IMR-90 (cell line): ENCODE data around the gene HIF1A. TPM values are rescaled to one million over a fixed set of nuclear protein-coding genes. Genes with fewer than 3 reads are reported as not detected.

Source experiments
- ATAC-seq: fragments of 200-7000 bp; cut with Tn5 transposase; 2 replicates; pipeline ENCODE4 v1.9.1; 2020; ENCODE audit warnings: low read depth, mild to moderate bottlenecking, moderate library complexity
- BruUV-seq: library from RNA; stranded (reverse); fragments of 400-500 nt; replicated peaks from 2 replicates; lab custom pipeline; 2021; lab: Mats Ljungman, UMichigan
- CTCF ChIA-PET: fragments of 300-600 bp; formaldehyde crosslinking; extraction: SDS; loops from one replicate; lab custom pipeline; 2021; ENCODE audit warnings: antibody characterized with exemption; lab: Yijun Ruan, JAX
- POLR2A ChIA-PET: fragments of 300-600 bp; sonication (Branson Sonifier 250); formaldehyde crosslinking; loops from one replicate; lab custom pipeline; 2022; ENCODE audit warnings: antibody characterized with exemption; ENCODE audit not compliant: unreplicated experiment; lab: Charles Lee
- DNase-seq: peaks from one replicate; pipeline ENCODE4 v3.0.0; 2013
- H2AFZ ChIP-seq: replicated peaks from 2 replicates; pipeline ENCODE3; 2013; ENCODE audit warnings: low read length, mild to moderate bottlenecking; ENCODE audit not compliant: poor library complexity
- H2AK5ac ChIP-seq: 2 replicates; pipeline ENCODE4 v1.6.1; 2013; ENCODE audit warnings: low read depth, low read length, inconsistent platforms
- H2AK9ac ChIP-seq: replicated peaks from 2 replicates; pipeline ENCODE3; 2013; ENCODE audit warnings: mild to moderate bottlenecking, low read depth, low read length, moderate library complexity; ENCODE audit not compliant: poor library complexity
- H2BK120ac ChIP-seq: 2 replicates; pipeline ENCODE4 v1.6.1; 2013; ENCODE audit warnings: low read depth, low read length, inconsistent platforms
- H2BK15ac ChIP-seq: 3 replicates; pipeline ENCODE4 v1.6.1; 2013; ENCODE audit warnings: low read depth, low read length, inconsistent platforms
- H2BK20ac ChIP-seq: 2 replicates; pipeline ENCODE4 v1.6.1; 2013; ENCODE audit warnings: low read depth, mild to moderate bottlenecking, inconsistent platforms, low read length, moderate library complexity
- H2BK5ac ChIP-seq: 2 replicates; pipeline ENCODE4 v1.6.1; 2013; ENCODE audit warnings: mild to moderate bottlenecking, low read depth, low read length, inconsistent platforms; ENCODE audit not compliant: poor library complexity, severe bottlenecking
- H3K14ac ChIP-seq: replicated peaks from 2 replicates; pipeline ENCODE4 v1.6.1; 2013; ENCODE audit warnings: low read depth, low read length, inconsistent platforms
- H3K18ac ChIP-seq: 2 replicates; pipeline ENCODE4 v1.6.1; 2013; ENCODE audit warnings: low read depth, low read length, control low read depth
- H3K23ac ChIP-seq: 2 replicates; pipeline ENCODE4 v1.6.1; 2013; ENCODE audit warnings: low read depth, low read length, inconsistent platforms
- H3K27ac ChIP-seq: 2 replicates; pipeline ENCODE4 v1.5.1; 2013; ENCODE audit warnings: mild to moderate bottlenecking, control low read depth, low read length; ENCODE audit not compliant: insufficient read depth
- H3K27me3 ChIP-seq: 2 replicates; pipeline ENCODE4 v1.6.1; 2013; ENCODE audit warnings: low read length; ENCODE audit not compliant: control insufficient read depth, insufficient read depth
- H3K36me3 ChIP-seq: 2 replicates; pipeline ENCODE4 v1.6.1; 2013; ENCODE audit warnings: low read length, mixed read lengths; ENCODE audit not compliant: control insufficient read depth, insufficient read depth
- H3K4ac ChIP-seq: 2 replicates; pipeline ENCODE4 v1.6.1; 2013; ENCODE audit warnings: low read depth, low read length, inconsistent platforms
- H3K4me1 ChIP-seq: 2 replicates; pipeline ENCODE4 v1.6.1; 2013; ENCODE audit warnings: low read length, mixed read lengths; ENCODE audit not compliant: control insufficient read depth, insufficient read depth
- H3K4me2 ChIP-seq: 2 replicates; pipeline ENCODE4 v1.6.1; 2013; ENCODE audit warnings: low read depth, mild to moderate bottlenecking, control low read depth, low read length, moderate library complexity
- H3K4me3 ChIP-seq: 2 replicates; pipeline ENCODE4 v1.5.1; 2013; ENCODE audit warnings: low read depth, mild to moderate bottlenecking, control low read depth, low read length, moderate library complexity; ENCODE audit not compliant: insufficient read depth
- H3K56ac ChIP-seq: 2 replicates; pipeline ENCODE4 v1.6.1; 2013; ENCODE audit warnings: low read length, inconsistent platforms; ENCODE audit not compliant: insufficient read depth; ENCODE audit errors: extremely low read depth
- H3K79me1 ChIP-seq, 2 experiments: 2 replicates each; pipeline ENCODE4 v1.6.1; 2013; ENCODE audit warnings: low read length in 2 of 2, inconsistent platforms in 1 of 2, low read depth in 1 of 2
- H3K9ac ChIP-seq: 2 replicates; pipeline ENCODE4 v1.6.1; 2013; ENCODE audit warnings: low read depth, low read length, control low read depth
- H3K9me1 ChIP-seq: 2 replicates; pipeline ENCODE4 v1.6.1; 2013; ENCODE audit warnings: low read length, inconsistent platforms; ENCODE audit not compliant: insufficient read depth
- H3K9me3 ChIP-seq: 2 replicates; pipeline ENCODE4 v1.6.1; 2013; ENCODE audit warnings: low read length; ENCODE audit not compliant: control insufficient read depth, insufficient read depth
- H4K20me1 ChIP-seq: 2 replicates; pipeline ENCODE4 v1.6.1; 2013; ENCODE audit warnings: low read length, inconsistent platforms; ENCODE audit not compliant: insufficient read depth
- H4K5ac ChIP-seq: 2 replicates; pipeline ENCODE4 v1.6.1; 2013; ENCODE audit warnings: mild to moderate bottlenecking, low read depth, low read length, control low read depth
- H4K8ac ChIP-seq, 2 experiments: 2 replicates each; pipeline ENCODE4 v1.6.1; 2013; ENCODE audit warnings: low read depth in 2 of 2, low read length in 2 of 2, control low read depth in 1 of 2, inconsistent platforms in 1 of 2
- H4K91ac ChIP-seq: 2 replicates; pipeline ENCODE4 v1.6.1; 2013; ENCODE audit warnings: low read depth, low read length, inconsistent platforms; ENCODE audit not compliant: insufficient read depth
- BHLHE40 ChIP-seq: fragments of 150-350 bp; IDR thresholded peaks from 2 replicates; pipeline ENCODE4 v1.6.1; 2016; ENCODE audit warnings: mild to moderate bottlenecking, low read depth, low read length
- CEBPB ChIP-seq: IDR thresholded peaks from 2 replicates; pipeline ENCODE4 v1.6.1; 2012; ENCODE audit warnings: low read depth, low read length, improper control_type of control experiment
- CHD1 ChIP-seq: IDR thresholded peaks from 2 replicates; pipeline ENCODE4 v1.6.1; 2012; ENCODE audit warnings: low read depth, low read length, improper control_type of control experiment
- ELK1 ChIP-seq: fragments of 150-350 bp; IDR thresholded peaks from 2 replicates; pipeline ENCODE4 v1.6.1; 2016; ENCODE audit warnings: low read depth, mild to moderate bottlenecking, low read length, moderate library complexity, borderline replicate concordance
- FOS ChIP-seq: fragments of 150-350 bp; IDR thresholded peaks from 2 replicates; pipeline ENCODE4 v1.6.1; 2016; ENCODE audit warnings: low read depth, low read length
- MAFK ChIP-seq: IDR thresholded peaks from 2 replicates; pipeline ENCODE4 v1.6.1; 2012; ENCODE audit warnings: low read depth, low read length, improper control_type of control experiment
- MAZ ChIP-seq: IDR thresholded peaks from 2 replicates; pipeline ENCODE4 v1.6.1; 2012; ENCODE audit warnings: low read depth, mild to moderate bottlenecking, low read length, improper control_type of control experiment, moderate library complexity, borderline replicate concordance
- MXI1 ChIP-seq: IDR thresholded peaks from 2 replicates; pipeline ENCODE4 v1.6.1; 2012; ENCODE audit warnings: low read depth, mild to moderate bottlenecking, low read length, moderate library complexity, borderline replicate concordance
- NFE2L2 ChIP-seq: fragments of 150-350 bp; IDR thresholded peaks from 2 replicates; pipeline ENCODE4 v1.6.1; 2016; ENCODE audit warnings: low read depth, mild to moderate bottlenecking, low read length
- POLR2A ChIP-seq: IDR thresholded peaks from 2 replicates; pipeline ENCODE4 v1.6.1; 2012; ENCODE audit warnings: mild to moderate bottlenecking, low read depth, low read length
- RAD21 ChIP-seq: IDR thresholded peaks from 2 replicates; pipeline ENCODE4 v1.6.1; 2012; ENCODE audit warnings: low read length, improper control_type of control experiment
- RCOR1 ChIP-seq: IDR thresholded peaks from 2 replicates; pipeline ENCODE4 v1.6.1; 2012; ENCODE audit warnings: mild to moderate bottlenecking, low read length, improper control_type of control experiment; ENCODE audit not compliant: insufficient replicate concordance
- RFX5 ChIP-seq: IDR thresholded peaks from 2 replicates; pipeline ENCODE4 v1.8.0; 2012; ENCODE audit warnings: low read depth, mild to moderate bottlenecking, low read length, moderate library complexity
- SMC3 ChIP-seq: fragments of 150-350 bp; IDR thresholded peaks from 2 replicates; pipeline ENCODE4 v1.6.1; 2016; ENCODE audit warnings: low read depth, mild to moderate bottlenecking, antibody characterized with exemption, low read length, moderate library complexity
- USF2 ChIP-seq: fragments of 150-350 bp; IDR thresholded peaks from 2 replicates; pipeline ENCODE4 v1.6.1; 2017; ENCODE audit warnings: mild to moderate bottlenecking, antibody characterized with exemption, low read length, low read depth
- WGBS, 2 experiments: methylation state at CpG; one replicate each; pipeline versions ENCODE4 v1.1.5 to v1.1.7; 2013; ENCODE audit warnings: missing lambda C conversion rate in 2 of 2; ENCODE audit not compliant: insufficient read length in 1 of 2; ENCODE audit errors: extremely low coverage in 2 of 2; 5-methylcytosine and 5-hydroxymethylcytosine counted together
- dilution Hi-C: fragments of 300-500 bp; cut with HindIII; formaldehyde crosslinking; loops from one replicate; pipeline ENCODE4 v1.14.3; 2018; ENCODE audit warnings: low sequenced_read_pairs; ENCODE audit not compliant: unreplicated experiment
- in situ Hi-C: fragments of 300-500 bp; cut with MboI; formaldehyde crosslinking; loops from 3 replicates; pipeline ENCODE4 v1.14.3; 2019; ENCODE audit warnings: low sequenced_read_pairs, inconsistent platforms, mixed read lengths
- intact Hi-C: fragments of 100-400 bp; cut with micrococcal nuclease; formaldehyde crosslinking; loops from 2 replicates; pipeline ENCODE4 v1.10.0; 2022
- polyA plus RNA-seq, 3 experiments: library from polyadenylated mRNA; depleted of rRNA; stranded (reverse); fragments of >200 nt; gene quantifications; 2 replicates each; pipeline ENCODE4 v1.2.3, GENCODE V29; 2012; ENCODE audit warnings: low replicate concordance in 1 of 3
- total RNA-seq: library from RNA; depleted of rRNA; stranded (reverse); fragments of >200 nt; gene quantifications from 2 replicates; pipeline ENCODE4 v1.2.3, GENCODE V29; 2012
- TF ChIP-seq, protein P1 (sequence below): conservative IDR thresholded peaks from 2 replicates; pipeline ENCODE4 v1.5.1; 2012; ENCODE audit warnings: mild to moderate bottlenecking, low read depth, low read length, improper control_type of control experiment

HIF1A gene
- total and polyA plus RNA-seq, 2 of the 4 experiments (the other 2 are of a cell fraction): 128 to 301 TPM

DNA sequence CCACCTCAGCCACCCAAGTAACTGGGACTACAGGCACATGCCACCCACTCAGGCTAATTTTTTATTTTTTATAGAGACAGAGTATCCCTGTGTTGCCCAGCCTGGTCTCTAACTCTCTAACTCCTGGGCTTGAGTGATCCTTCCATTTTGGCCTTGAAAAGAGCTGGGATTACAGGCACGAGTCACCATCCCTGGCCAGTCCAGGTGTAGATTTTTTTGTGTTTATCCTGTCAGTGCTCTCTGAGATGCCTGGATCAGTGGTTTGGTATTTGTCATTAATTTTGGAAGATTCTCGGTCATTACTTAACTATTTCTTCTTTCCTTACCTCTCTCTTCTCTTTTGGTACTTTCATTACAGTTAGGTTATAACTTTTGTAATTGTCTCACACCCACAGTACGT lies 5.3 kb upstream of the HIF1A start:
- ATAC-seq (no peak), DNase-seq (peak; percentile 46)
- in situ Hi-C loops: no loop called here
- H3K4me3 ChIP-seq: no peak overlapping the region
- no peak overlapping the region for H4K5ac ChIP-seq
- no peaks in the 10 kb centered on the region for H4K20me1 ChIP-seq
- POLR2A ChIA-PET: no interaction called here
- H3K4me2 ChIP-seq: no peak overlapping the region
- peak overlapping the region; percentile 7; the same call in 1 of the 2 replicates for H4K91ac ChIP-seq
- H2AK9ac ChIP-seq: no peak overlapping the region
- H2BK5ac ChIP-seq: no peak overlapping the region
- dilution Hi-C loops: no loop called here
- H3K36me3 ChIP-seq: no peaks in the 10 kb centered on the region
- H2BK20ac ChIP-seq: no peak overlapping the region
- H2AK5ac ChIP-seq: no peak overlapping the region
- H2AFZ ChIP-seq: no peak overlapping the region
- no peak overlapping the region for H3K23ac ChIP-seq
- H3K9ac ChIP-seq: no peak overlapping the region
- no peak overlapping the region for H2BK15ac ChIP-seq
- no peaks in the 10 kb centered on the region; a peak in 1 of 4 replicates for H3K79me1 ChIP-seq
- no peaks in the 10 kb centered on the region for H3K9me1 ChIP-seq
- BruUV-seq: no TSS peak
- no peak overlapping the region for H3K18ac ChIP-seq
- no peaks in the 10 kb centered on the region; the same call in none of the 2 replicates for H3K4me1 ChIP-seq
- no peaks in the 10 kb centered on the region for H3K9me3 ChIP-seq
- no peaks in the 10 kb centered on the region for H3K27me3 ChIP-seq
- CTCF ChIA-PET: no interaction called here
- H3K56ac ChIP-seq: no peak overlapping the region
- no peak overlapping the region for H3K4ac ChIP-seq
- no peak overlapping the region for H3K14ac ChIP-seq
- no CpG with 5 or more reads among the region's 3 CpGs for WGBS, 2 experiments
- no peak overlapping the region for H2BK120ac ChIP-seq
- intact Hi-C loops: no loop called here
- no peak overlapping the region for H4K8ac ChIP-seq
- TF ChIP-seq MAZ (no peak), FOS (no peak), MAFK (no peak), USF2 (no peak), POLR2A (no peak), ELK1 (no peak), MXI1 (no peak), NFE2L2 (no peak), RCOR1 (no peak), CEBPB (no peak), BHLHE40 (no peak), SMC3 (no peak), CHD1 (no peak), RFX5 (no peak), RAD21 (no peak)
- TF ChIP-seq, protein P1, sequence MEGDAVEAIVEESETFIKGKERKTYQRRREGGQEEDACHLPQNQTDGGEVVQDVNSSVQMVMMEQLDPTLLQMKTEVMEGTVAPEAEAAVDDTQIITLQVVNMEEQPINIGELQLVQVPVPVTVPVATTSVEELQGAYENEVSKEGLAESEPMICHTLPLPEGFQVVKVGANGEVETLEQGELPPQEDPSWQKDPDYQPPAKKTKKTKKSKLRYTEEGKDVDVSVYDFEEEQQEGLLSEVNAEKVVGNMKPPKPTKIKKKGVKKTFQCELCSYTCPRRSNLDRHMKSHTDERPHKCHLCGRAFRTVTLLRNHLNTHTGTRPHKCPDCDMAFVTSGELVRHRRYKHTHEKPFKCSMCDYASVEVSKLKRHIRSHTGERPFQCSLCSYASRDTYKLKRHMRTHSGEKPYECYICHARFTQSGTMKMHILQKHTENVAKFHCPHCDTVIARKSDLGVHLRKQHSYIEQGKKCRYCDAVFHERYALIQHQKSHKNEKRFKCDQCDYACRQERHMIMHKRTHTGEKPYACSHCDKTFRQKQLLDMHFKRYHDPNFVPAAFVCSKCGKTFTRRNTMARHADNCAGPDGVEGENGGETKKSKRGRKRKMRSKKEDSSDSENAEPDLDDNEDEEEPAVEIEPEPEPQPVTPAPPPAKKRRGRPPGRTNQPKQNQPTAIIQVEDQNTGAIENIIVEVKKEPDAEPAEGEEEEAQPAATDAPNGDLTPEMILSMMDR: no peak
- H3K27ac ChIP-seq: no peak overlapping the region
